GM23248 (cell line): Measurements from ENCODE around the gene CHST6.

Experiments used
- EZH2 ChIP-seq: fragments of 200-600 bp; sonication (generic); IDR thresholded peaks from 2 replicates; pipeline ENCODE4 v1.6.1; 2018; ENCODE audit warnings: antibody characterized with exemption, mild to moderate bottlenecking; ENCODE audit not compliant: insufficient read depth, poor library complexity, severe bottlenecking
- EZH2phosphoT487 ChIP-seq: fragments of 200-600 bp; sonication (generic); IDR thresholded peaks from 2 replicates; pipeline ENCODE4 v1.6.1; 2018; ENCODE audit warnings: antibody characterized with exemption, moderate library complexity, mild to moderate bottlenecking, low read depth; ENCODE audit not compliant: insufficient read depth

- TF ChIP-seq EZH2 (no peak), EZH2phosphoT487 (no peak)
Measured at GRCh38 chr16:75464122-75464918, 30.9 kb downstream of the CHST6 start, which contains the start of gene TMEM170A.
